ENCODE measurements around the gene CST9. TPM values are rescaled to one million over a fixed set of nuclear protein-coding genes. Genes with fewer than 3 reads are reported as not detected.

Gene CST9
- total and polyA plus RNA-seq, 12 donors, result not detected

DNA sequence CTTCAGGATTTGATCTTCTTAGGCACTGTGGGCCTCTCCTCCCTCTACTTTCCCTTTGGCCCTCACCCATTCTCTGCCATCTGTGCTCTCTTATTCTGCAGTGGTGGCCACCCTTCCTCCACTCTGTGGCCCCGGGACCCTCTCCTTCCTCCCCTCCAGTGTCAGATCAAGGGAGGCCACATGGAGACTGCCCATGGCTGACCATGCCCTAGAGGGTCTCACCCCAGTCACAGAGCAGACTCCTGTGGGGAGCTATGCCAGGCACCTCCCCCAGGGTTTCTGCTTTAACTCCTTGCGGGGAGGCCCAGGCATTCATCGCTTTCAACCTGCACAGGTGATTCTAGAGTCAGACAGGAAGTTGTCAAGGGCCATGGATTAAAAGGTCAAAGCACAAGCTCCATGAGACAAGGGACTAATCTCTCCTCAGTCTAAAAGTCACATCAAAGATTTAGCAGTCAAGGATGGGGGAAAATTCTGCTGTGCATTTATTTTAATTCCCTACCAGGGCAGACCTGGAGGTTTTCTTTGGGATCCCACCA lies 47.8 kb upstream of the CST9 start:
- H3K4me3 ChIP-seq, result no peak overlapping the region
- intact Hi-C loops (cut with DNase I), result no loop called here
- WGBS, 2 donors, result 86 to 94% methylated on average over 3 of the region's 3 CpGs
- H3K4me1 ChIP-seq, result peaks cover 4 to 42% (median 31%) of the 10 kb centered on the region in 9 donors
- DNase-seq (no peak), ATAC-seq (no peak)
- H3K27ac ChIP-seq, result peak overlapping the region in 7 of 10 donors; percentile 6 to 84 (median 39)
- no peaks in the 10 kb centered on the region for H3K9me3 ChIP-seq
- H3K27me3 ChIP-seq, result peaks cover 0 to 3% (median 0%) of the 10 kb centered on the region in 7 donors
- TF ChIP-seq, protein P1, sequence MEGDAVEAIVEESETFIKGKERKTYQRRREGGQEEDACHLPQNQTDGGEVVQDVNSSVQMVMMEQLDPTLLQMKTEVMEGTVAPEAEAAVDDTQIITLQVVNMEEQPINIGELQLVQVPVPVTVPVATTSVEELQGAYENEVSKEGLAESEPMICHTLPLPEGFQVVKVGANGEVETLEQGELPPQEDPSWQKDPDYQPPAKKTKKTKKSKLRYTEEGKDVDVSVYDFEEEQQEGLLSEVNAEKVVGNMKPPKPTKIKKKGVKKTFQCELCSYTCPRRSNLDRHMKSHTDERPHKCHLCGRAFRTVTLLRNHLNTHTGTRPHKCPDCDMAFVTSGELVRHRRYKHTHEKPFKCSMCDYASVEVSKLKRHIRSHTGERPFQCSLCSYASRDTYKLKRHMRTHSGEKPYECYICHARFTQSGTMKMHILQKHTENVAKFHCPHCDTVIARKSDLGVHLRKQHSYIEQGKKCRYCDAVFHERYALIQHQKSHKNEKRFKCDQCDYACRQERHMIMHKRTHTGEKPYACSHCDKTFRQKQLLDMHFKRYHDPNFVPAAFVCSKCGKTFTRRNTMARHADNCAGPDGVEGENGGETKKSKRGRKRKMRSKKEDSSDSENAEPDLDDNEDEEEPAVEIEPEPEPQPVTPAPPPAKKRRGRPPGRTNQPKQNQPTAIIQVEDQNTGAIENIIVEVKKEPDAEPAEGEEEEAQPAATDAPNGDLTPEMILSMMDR (IDR thresholded peaks at IDR 0.05), result no peak
- H3K36me3 ChIP-seq, result no peaks in the 10 kb centered on the region

DNA sequence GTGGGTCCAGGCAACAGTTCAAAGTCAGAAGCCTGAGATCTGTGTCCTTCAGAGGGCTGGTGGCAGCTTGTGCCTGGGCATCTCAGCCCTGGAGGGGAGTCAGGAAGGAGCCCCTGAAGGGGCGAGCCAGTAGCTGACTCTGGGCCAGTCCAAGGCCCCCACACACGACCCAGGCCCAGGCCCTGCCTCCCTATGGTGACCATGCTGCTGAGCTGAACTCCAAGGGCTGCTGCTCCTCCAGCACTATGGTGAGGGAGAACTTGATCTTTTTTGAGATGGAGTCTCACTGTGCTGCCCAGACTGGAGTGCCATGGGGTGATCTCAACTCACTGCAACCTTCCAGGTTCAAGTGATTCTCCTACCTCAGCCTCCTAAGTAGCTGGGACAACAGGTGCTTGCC lies 47.2 kb upstream of the CST9 start:
- Histone ChIP-seq H3K9me3 (no peaks in the 10 kb centered on the region), H3K27me3 (peaks cover 0 to 3% (median 0%) of the 10 kb centered on the region in 7 donors), H3K4me1 (peaks cover 4 to 42% (median 31%) of the 10 kb centered on the region in 9 donors), H3K36me3 (no peaks in the 10 kb centered on the region), H3K27ac (peak overlapping the region in 1 of 10 donors; percentile 18), H3K4me3 (no peak overlapping the region)
- TF ChIP-seq, protein P1 (IDR thresholded peaks at IDR 0.05), result no peak
- intact Hi-C loops (cut with DNase I), result no loop called here
- 85 to 89% methylated on average over 2 of the region's 2 CpGs for WGBS, 2 donors
- no peak for DNase-seq
- ATAC-seq, result no peak

DNA sequence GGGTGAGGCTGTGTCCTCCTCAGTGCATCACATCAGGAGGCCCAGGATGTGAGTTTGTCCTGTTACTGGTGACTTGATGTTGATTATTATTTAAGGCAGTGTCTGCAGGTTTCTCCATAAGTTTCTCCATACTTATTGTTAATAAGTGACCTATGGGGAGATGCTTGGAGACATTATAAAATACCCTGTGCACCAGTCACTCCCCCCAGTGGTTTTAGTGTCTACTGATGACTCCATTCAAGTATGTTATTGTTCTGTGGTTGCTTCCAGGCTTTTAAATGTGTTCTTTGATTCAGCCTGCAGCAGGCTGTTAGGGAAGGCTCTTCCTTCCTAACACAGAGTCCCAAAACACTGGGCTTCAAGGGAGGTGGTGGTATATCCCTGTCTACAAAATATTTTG lies 46.7 kb upstream of the CST9 start:
- Histone ChIP-seq H3K27ac (peak overlapping the region in 1 of 10 donors; percentile 18), H3K4me1 (peaks cover 4 to 46% (median 31%) of the 10 kb centered on the region in 9 donors), H3K36me3 (no peaks in the 10 kb centered on the region), H3K4me3 (no peak overlapping the region), H3K27me3 (peaks cover 0 to 3% (median 0%) of the 10 kb centered on the region in 7 donors), H3K9me3 (no peaks in the 10 kb centered on the region)
- TF ChIP-seq, protein P1 (IDR thresholded peaks at IDR 0.05), result no peak
- ATAC-seq (no peak), DNase-seq (no peak)
- intact Hi-C loops (cut with DNase I), result no loop called here

DNA sequence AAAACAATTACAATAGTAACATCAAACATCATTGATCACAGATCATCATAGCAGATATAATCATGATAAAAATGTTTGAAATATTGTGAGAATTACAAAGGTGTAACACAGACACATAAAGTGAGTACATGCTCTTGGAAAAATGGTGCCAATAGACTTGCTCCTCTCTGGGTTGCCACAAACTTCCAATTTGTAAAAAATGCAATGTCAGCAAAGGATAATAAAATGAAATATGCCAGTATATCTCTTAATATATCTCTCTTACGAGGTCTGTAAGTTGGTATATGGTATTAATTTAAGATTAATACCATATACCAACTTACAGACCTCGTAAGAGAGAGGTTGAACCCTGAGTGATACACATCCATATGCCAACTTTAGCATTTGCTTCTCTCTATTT lies 45.4 kb upstream of the CST9 start:
- TF ChIP-seq, protein P1 (IDR thresholded peaks at IDR 0.05), result no peak
- no peaks in the 10 kb centered on the region for H3K9me3 ChIP-seq
- no peak overlapping the region for H3K4me3 ChIP-seq
- H3K36me3 ChIP-seq, result no peaks in the 10 kb centered on the region
- peaks cover 0 to 3% (median 0%) of the 10 kb centered on the region in 7 donors for H3K27me3 ChIP-seq
- ATAC-seq, result no peak
- peaks cover 4 to 48% (median 27%) of the 10 kb centered on the region in 9 donors for H3K4me1 ChIP-seq
- 91 to 96% methylated on average over 2 of the region's 2 CpGs for WGBS, 2 donors
- no peak for DNase-seq
- intact Hi-C loops (cut with DNase I), result no loop called here
- no peak overlapping the region for H3K27ac ChIP-seq

All from heart right ventricle (tissue), 16 donors.